Thoracic aorta (tissue), 2 donors: Measurements from ENCODE around the gene MIGA1. TPM values are rescaled to one million over a fixed set of nuclear protein-coding genes. Genes with fewer than 3 reads are reported as not detected.

ENCODE experiments used
- ATAC-seq: fragments of 150-250 bp; one replicate; pipeline ENCODE4 v1.8.0; 2017; ENCODE audit warnings: low read depth; ENCODE audit not compliant: insufficient number of reproducible peaks, low FRiP score
- DNase-seq: peaks from one replicate; pipeline ENCODE4 v3.0.0-alpha.2; 2020; ENCODE audit warnings: low spot score
- H3K27ac ChIP-seq, 2 donors: fragments of 200-600 bp; sonication (generic); 1 replicate in 1 of 2; 2 replicates in 1 of 2; pipeline ENCODE4 v1.5.1; 2016; ENCODE audit warnings: mild to moderate bottlenecking in 2 of 2, moderate library complexity in 2 of 2
- H3K27me3 ChIP-seq: fragments of 200-600 bp; sonication (generic); replicated peaks from 2 replicates; pipeline ENCODE4 v1.6.0; 2016; ENCODE audit warnings: mild to moderate bottlenecking; ENCODE audit not compliant: insufficient read depth
- H3K36me3 ChIP-seq: fragments of 200-600 bp; sonication (generic); one replicate; pipeline ENCODE4 v1.5.1; 2016
- H3K4me1 ChIP-seq, 2 donors: fragments of 200-600 bp; sonication (generic); 1 replicate in 1 of 2; 2 replicates in 1 of 2; pipeline versions ENCODE4 v1.5.1 to v1.6.0; 2016; ENCODE audit warnings: low read depth in 2 of 2, mild to moderate bottlenecking in 1 of 2; ENCODE audit not compliant: control insufficient read depth in 1 of 2
- H3K4me3 ChIP-seq: fragments of 200-600 bp; sonication (generic); 2 replicates; pipeline ENCODE4 v1.5.1; 2016; ENCODE audit warnings: mild to moderate bottlenecking
- H3K9me3 ChIP-seq: fragments of 200-600 bp; sonication (generic); 2 replicates; pipeline ENCODE4 v1.5.1; 2016
- total RNA-seq, 2 donors: library from RNA; depleted of rRNA; stranded (reverse); fragments of >200 nt; gene quantifications; one replicate each; pipeline versions ENCODE4 v1.1.0 to v1.2.3, GENCODE V29; 2016
- TF ChIP-seq, protein P1 (sequence below): fragments of 200-600 bp; sonication (generic); IDR thresholded peaks from one replicate; pipeline ENCODE4 v1.5.1; 2019; ENCODE audit warnings: antibody characterized with exemption

The MIGA1 gene
- total RNA-seq, 2 donors from 2014 or later, result 16.0 to 24.3 TPM

DNA sequence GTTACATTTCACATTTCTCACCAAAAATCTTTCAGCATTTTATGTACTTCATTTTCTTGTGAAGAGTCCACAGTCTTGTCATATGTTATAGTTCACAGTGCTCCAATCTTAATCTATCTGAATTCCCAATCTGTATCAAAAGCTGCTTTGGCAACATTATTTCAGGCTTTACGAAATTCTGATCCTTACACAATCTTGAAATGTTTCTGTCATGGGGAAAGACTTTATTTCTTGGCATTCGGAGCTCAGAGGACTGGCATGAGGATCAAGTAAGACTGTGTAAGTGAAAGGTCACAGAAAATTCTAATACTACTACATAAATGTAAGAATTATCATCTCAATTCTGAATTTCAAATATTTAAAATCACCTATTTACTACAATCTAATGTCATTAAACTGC is 21.8 kb upstream of the MIGA1 start:
- Histone ChIP-seq H3K27me3 (no peaks in the 10 kb centered on the region), H3K9me3 (no peaks in the 10 kb centered on the region), H3K27ac (peak overlapping the region in 1 of 2 donors; percentile 65), H3K36me3 (no peaks in the 10 kb centered on the region), H3K4me1 (peaks cover 34 to 37% of the 10 kb centered on the region in 2 donors), H3K4me3 (peak overlapping the region; percentile 94)
- ATAC-seq (no peak), DNase-seq (no peak)
- TF ChIP-seq, protein P1, sequence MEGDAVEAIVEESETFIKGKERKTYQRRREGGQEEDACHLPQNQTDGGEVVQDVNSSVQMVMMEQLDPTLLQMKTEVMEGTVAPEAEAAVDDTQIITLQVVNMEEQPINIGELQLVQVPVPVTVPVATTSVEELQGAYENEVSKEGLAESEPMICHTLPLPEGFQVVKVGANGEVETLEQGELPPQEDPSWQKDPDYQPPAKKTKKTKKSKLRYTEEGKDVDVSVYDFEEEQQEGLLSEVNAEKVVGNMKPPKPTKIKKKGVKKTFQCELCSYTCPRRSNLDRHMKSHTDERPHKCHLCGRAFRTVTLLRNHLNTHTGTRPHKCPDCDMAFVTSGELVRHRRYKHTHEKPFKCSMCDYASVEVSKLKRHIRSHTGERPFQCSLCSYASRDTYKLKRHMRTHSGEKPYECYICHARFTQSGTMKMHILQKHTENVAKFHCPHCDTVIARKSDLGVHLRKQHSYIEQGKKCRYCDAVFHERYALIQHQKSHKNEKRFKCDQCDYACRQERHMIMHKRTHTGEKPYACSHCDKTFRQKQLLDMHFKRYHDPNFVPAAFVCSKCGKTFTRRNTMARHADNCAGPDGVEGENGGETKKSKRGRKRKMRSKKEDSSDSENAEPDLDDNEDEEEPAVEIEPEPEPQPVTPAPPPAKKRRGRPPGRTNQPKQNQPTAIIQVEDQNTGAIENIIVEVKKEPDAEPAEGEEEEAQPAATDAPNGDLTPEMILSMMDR, result no peak

DNA sequence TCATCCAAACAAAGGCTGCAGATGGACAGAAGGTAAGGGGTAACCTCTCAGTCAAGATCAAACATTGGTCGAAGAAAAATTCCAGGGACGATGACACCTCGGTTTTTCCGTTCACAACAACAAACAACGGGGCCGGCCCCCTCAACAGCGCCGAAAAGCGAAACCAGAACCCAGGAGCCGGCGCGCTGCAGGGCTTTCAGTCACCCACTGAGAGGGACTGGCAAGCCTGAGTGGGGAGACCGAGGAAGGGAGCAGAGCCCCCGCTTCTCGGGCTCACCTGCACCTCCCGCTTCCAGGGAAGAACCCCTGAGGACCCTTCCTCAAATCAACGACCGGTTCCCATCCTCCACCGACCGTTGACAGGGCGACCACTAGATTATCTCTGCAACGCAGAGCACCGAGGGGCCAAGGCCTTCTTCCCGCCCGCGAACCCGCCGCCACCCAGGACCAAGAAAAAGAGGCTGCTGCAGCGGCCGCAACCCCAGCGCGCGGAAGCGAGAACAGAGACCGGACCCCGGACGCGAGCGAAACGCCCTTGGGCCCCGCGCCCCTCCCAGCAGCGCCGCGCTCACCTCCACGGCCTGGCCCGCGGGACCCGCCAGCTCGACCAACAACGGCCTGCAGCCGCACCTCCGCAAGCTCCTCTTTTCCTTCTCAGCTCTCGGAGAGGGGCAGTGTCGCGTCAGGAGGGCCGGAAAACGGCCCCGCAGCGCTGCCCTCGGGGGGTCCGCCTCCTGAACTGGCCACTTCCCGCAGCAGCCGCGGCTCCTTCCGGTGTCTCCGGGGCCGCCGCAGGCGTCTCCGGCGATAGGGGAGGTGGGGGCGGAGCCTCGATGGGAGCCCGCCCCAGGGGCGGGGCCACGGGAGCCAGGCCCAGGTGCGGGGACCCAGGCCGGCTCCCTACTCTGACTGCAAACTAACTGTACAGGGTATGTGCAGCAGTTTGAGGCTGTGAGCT is 20.1 kb upstream of the MIGA1 start, which contains the start of gene USP33:
Gene USP33, minus strand, starts transcription at position 782 of the 958 bp plus-strand sequence. CDS start 18,155 bp downstream, outside the sequence.
- DNase-seq (peak; percentile 33), ATAC-seq (peak; percentile 63)
- H3K36me3 ChIP-seq, result no peaks in the 10 kb centered on the region
- peaks cover 34 to 35% of the 10 kb centered on the region in 2 donors for H3K4me1 ChIP-seq
- H3K27ac ChIP-seq, result peak within 1 kb of the TSS; percentile 85 to 86
- peak within 1 kb of the TSS; percentile 94 for H3K4me3 ChIP-seq
- TF ChIP-seq, protein P1, result no peak
- H3K27me3 ChIP-seq, result no peaks in the 10 kb centered on the region
- no peaks in the 10 kb centered on the region for H3K9me3 ChIP-seq

DNA sequence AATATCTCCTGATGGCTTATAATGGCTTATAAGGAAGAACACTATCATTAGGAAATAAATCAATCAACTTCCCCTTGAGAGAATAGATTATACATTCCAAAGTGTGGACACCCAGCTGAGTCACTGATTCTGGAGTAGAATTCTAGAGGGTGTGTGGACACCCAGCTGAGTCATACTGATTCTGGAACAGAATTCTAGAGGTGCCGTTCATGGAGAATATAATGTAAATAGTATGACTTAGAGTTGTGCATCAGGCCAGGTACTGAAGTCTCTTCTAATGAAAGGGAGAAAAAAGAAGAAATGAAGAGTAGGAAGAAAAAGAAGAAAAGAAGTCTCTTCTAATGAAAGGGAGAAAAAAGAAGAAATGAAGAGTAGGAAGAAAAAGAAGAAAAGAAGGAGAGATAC is 17.4 kb upstream of the MIGA1 start:
- DNase-seq (no peak), ATAC-seq (no peak)
- no peaks in the 10 kb centered on the region for H3K9me3 ChIP-seq
- H3K27ac ChIP-seq, result no peak overlapping the region
- H3K4me3 ChIP-seq, result no peak overlapping the region
- TF ChIP-seq, protein P1, result no peak
- peaks cover 12 to 16% of the 10 kb centered on the region in 2 donors for H3K4me1 ChIP-seq
- H3K36me3 ChIP-seq, result no peaks in the 10 kb centered on the region
- no peaks in the 10 kb centered on the region for H3K27me3 ChIP-seq

DNA sequence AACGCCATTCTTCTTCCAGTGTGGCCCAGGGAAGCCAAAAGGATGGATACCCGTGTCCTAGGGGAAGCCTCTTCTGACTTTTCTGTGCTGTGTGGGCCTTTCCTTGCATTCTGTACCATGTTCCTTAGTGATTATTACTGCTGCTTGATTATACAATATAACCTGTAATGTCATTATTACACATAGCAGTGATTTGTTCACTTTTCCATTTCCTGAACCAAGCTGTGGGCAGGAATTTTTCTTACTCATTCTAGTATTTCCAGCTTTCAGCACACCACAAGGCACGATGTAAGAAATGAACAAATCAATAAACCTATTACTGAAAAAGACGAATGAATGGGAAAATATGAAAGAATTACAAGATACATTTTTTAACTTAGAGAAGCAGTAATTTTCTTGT is 11.4 kb upstream of the MIGA1 start:
- H3K4me3 ChIP-seq, result no peak overlapping the region

More for the DNA sequence above, 11.4 kb upstream of the MIGA1 start:
- ATAC-seq, result no peak
- Histone ChIP-seq H3K27ac (no peak overlapping the region), H3K27me3 (no peaks in the 10 kb centered on the region), H3K4me1 (no peaks in the 10 kb centered on the region), H3K36me3 (no peaks in the 10 kb centered on the region), H3K9me3 (no peaks in the 10 kb centered on the region)
- TF ChIP-seq, protein P1, result no peak
- DNase-seq, result no peak
